Forelimb muscle (tissue), 1 donor: Measurements from ENCODE around the gene SCO2. TPM values are rescaled to one million over a fixed set of nuclear protein-coding genes. Genes with fewer than 3 reads are reported as not detected.
"Not testable (repeated sequence)": the region's sequence is repeated elsewhere in the genome, so short reads cannot be mapped to it uniquely, and the experiment has no call there.

Experiments
- DNase-seq: peaks from one replicate; pipeline ENCODE4 v3.0.0-alpha.2; 2013; ENCODE audit warnings: low read depth
- polyA plus RNA-seq: library from polyadenylated mRNA; unstranded; fragments of 120-200 nt; gene quantifications from one replicate; pipeline ENCODE4 v1.2.1, GENCODE V29; 2013; ENCODE audit not compliant: insufficient read length

Gene SCO2
- polyA plus RNA-seq, 1 donor, result 1.6 TPM

- no peak for DNase-seq
Observed at GRCh38 chr22:50521710-50522109, 3.7 kb downstream of the SCO2 start.

DNA sequence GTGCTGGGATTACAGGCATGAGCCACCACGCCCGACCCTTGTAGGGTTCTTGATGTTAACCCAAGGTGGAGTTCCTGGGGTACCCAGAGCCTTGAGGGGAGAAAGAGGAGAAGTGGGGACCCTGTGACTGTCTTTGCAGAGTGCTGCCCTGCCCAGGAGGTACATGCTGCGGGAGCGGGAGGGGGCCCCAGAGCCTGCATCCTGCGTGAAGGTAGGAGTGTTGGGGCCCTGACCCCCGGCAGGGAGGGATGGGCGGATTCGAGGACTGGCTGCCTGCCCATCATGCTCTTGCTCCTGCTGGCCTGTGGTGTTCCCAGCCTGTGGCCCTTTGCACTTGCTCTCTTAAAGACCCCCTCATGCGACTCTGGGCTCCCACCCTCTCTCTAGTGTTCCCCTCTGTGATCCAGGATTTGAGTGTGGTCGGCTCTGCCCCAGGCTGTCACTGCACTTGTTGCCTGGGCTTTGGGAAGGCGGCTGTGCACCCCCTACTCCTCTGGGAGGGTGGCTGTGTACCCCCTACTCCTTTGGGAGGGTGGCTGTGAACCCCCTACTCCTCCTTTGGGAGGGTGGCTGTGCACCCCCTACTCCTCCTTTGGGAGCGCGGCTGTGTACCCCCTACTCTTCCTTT lies 4.5 kb downstream of the SCO2 start:
- DNase-seq, result no peak

DNA sequence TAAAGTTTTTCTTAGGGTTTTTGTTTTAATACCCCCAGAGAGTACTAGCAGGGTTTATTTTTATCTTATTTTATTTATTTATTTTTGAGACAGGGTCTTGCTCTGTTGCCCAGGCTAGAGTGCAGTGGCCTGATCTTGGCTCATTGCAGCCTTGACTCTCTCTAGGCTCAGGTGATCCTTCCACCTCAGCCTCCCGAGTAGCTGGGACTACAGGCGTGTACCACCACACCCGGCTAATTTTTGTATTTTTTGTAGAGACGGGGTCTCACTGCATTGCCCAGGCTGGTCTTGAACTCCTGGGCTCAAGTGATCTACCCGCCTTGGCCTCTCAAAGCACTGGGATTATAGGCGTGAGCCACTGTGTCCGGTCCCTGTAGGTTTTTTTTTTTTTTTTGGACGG lies 5.2 kb downstream of the SCO2 start:
- DNase-seq, result not testable (repeated sequence)

- no peak for DNase-seq
Observed at GRCh38 chr22:50519151-50519550, 6.2 kb downstream of the SCO2 start.

DNA sequence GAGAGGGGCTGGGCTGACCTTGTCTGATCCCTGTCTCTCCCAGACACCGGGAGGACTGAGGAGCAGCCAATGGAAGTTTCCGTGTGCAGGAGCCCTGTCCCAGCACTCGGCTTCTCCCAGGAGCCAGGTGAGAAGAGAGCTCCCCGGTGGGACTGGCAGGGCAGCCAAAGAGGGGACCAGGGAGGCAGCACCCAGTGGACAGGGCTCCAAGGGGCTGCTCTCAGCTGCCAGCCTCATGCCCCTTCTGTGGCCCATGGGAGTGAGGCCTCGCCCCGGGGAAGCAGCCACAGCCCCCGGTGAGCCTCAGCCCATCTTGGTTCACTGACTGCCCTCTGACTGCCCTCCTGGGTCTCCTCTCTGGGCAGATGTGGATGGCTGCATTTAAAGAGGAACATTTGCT lies 6.8 kb downstream of the SCO2 start:
- DNase-seq, result no peak

DNA sequence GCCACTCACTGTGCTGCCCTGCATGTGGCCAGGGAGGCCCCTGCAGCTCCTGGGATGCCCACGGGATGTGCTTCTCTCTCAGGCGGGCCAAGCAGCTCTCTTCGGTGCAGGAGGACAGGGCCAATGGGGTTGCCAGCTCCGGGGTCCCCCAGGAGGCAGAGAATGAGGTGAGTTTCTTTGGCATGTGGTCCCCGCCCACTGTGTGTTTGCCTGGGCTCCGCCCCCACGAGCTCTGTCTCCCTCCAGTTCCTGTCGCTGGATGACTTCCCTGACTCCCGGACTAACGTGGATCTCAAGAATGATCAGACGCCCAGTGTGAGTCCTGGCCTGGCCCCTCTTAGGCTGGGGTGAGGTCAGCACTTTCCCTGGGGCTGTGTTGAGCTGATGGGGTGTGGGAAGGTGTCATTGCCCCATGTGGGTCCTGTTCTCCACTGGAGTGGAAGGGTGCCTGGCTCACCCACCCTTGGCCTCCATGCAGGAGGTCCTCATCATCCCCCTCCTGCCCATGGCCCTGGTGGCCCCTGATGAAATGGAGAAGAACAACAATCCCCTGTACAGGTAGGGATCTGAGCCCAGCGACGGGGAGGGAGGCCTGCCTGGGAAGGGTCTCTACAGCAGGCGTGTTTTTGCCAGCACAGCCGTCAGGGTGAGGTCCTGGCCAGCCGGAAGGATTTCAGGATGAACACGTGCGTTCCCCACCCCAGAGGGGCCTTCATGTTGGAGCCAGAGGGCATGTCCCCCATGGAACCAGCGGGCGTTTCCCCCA lies 7.7 kb downstream of the SCO2 start:
- no peak for DNase-seq

DNA sequence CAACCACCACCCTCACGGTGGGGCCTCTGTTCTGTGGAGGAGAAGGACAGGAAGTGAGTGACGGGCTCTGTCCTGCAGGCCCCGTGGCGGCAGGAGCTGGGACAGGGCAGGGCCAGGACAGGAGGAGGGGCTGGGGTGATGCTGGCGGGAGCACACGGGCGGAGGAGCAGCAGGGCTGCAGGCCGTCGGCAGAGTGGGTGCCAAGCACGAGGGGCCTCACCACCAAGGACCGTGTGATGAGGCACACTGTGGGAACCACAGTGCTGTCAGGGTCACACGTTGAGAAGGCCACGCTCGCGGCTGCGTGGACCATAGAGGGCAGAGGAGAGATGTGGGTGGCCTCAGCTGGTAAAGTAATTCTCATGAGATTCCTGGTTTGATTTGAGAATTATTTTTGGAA lies 8.5 kb downstream of the SCO2 start:
- no peak for DNase-seq

GRCh38 chr22:50516068-50516467 lies 9.3 kb downstream of the SCO2 start:
- no peak for DNase-seq

DNA sequence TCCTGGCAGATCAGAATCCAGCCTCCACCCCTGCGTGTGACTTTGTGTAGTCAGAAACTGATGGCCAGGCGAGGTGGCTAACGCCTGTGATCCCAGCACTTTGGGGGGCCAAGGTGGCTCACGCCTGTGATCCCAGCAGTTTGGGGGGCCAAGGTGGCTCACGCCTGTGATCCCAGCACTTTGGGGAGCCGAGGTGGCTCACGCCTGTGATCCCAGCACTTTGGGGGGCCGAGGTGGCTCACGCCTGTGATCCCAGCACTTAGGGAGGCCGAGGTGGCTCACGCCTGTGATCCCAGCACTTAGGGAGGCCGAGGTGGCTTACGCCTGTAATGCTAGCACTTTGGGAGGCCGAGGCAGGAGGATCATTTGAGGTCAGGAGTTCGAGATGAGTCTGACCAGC lies 12.2 kb downstream of the SCO2 start:
- DNase-seq, result no peak

DNA sequence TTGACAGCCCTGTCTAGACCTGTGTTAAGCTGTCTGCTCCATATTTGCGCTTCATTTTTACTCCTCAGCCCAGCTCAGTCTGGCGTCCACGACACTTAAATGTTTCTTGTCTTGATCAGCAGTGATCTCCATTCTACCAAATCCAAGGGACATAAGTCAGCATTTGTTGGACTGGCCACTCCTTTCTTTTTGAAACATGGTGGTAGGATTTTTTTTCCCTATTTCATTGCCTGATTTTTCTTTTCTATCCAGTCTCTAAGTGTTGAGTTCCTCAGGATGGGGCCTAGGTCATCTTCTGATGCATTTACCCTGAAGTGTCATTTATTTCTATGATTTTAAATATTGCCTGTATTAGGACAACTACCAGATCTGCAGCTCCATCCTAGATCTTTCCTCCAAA lies 16.5 kb downstream of the SCO2 start:
- DNase-seq, result no peak

GRCh38 chr22:50507991-50508884 lies 17.2 kb downstream of the SCO2 start, which contains the start of gene NCAPH2:
Gene NCAPH2, plus strand, starts transcription at chr22:50508224. Its CDS starts 114 bp downstream, at chr22:50508338.
- peak; percentile 94 for DNase-seq

DNA sequence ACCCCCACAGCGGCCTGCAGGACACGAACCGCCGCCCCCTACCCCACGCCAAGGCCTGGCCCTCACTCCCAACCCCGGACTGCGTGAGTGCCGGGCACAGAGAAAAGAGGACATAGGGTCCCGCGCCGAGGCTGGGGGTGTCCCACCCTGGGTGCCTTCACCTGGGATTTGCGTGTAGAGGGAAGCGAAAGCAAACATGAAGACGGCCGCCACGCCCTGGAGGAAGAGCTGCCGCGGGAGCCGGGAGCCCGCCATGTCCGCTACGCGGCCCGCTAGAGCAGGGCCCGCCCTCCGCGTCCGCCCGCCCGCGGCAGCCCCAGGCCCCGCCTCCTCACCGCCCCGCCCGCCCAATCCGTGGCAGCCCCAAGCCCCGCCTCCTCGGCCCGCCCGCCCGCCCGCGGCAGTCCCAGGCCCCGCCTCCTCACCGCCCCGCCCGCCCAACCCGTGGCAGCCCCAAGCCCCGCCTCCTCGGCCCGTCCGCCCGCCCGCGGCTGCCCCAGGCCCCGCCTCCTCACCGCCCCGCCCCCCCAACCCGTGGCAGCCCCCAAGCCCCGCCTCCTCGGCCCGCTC lies 17.9 kb downstream of the SCO2 start, which contains the start of gene LMF2:
TSS of gene LMF2 (minus strand) at position 282 of the 570 bp plus-strand sequence. CDS start at position 255, 27 bp downstream.
- DNase-seq, result no peak

DNA sequence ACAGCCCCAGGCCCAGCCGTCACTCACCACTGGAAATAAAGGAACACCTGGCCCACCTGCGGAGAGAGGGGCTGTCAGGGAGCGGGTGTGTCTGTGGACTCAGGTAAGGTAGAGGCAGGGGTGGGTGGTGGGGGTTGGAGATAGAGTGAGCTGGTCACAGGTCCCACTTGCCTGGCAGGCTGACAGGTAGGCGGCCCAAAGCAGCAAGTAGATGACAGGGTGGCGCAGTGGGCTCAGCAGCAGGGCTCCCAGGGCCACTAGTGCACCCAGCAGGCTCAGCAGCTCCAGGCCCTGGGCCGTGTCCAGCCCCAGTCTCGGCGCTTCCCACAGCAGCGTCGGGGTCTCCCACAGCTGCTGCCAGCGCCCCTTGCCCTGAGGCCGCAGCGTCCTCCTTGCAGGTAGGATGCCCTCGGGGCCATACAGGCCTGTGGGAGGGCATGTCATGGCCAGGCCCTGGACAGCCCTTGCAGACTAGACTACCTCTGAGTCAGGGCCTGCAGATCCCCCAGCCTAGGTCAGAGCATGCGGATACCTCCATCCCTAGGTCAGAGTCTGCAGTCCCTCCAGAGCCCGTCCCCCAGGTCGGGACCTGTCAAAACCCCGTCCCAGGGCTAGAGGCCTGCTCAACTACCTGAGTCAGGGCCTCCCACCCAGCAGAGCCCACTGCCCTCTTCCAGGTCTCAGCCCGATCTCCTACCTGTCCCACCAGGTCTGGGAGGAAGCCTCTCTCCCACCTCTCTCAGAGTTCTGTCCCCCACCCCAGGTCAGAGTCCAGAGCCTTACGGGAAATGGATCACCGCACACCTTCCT lies 18.6 kb downstream of the SCO2 start:
- DNase-seq, result no peak

DNA sequence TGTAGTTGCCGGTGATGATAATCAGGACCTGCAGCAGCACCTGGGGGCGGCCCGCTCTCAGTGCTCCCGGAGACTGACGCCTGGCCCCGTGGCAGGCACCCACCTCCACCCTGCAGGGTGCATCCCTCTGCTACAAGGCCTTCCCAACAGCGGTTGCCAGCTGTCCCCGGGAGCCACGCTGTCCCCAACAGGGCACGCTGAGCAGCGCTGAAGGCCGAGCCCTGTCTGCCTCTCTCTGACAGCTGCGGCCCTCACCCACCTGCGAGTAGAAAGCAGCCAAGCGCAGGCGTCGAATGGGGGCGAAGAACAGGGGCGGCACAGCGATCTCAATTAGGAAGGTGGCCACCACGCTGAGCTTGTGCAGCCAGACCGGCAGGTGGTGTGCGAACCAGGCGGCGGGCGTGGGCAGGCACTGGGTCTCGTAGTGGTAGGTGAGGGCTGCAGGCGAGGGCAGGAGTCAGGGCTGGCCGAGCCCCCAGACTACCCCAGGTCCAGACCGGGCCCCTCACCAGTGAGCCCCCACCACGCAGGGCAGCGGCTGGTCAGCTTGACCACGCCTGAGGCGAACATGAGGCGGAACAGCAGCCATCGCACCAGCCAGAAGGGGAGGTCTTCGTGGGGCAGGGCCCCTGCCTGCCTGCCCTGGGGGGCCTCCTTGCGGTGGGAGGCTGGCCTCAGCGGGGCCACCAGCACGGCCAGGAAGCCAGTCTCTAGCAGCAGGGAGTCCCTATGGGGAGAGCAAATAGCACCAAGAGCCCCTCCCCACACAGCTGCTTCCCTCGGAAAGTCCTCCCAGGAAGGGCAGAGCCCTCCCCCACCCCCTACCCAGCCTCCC lies 19.4 kb downstream of the SCO2 start:
- no peak for DNase-seq

GRCh38 chr22:50505276-50505775 lies 20.1 kb downstream of the SCO2 start:
- DNase-seq, result no peak

GRCh38 chr22:50504369-50505211 lies 20.8 kb downstream of the SCO2 start:
- DNase-seq, result no peak

GRCh38 chr22:50503475-50504145 lies 21.8 kb downstream of the SCO2 start:
- no peak for DNase-seq
